HEK293T (cell line): ENCODE measurements around the gene TDRD12.

Experiments
- CTCF ChIA-PET: fragments of 350-600 bp; formaldehyde crosslinking; extraction: SDS; loops from one replicate; lab custom pipeline; 2021; ENCODE audit warnings: antibody characterized with exemption, inconsistent platforms; lab: Yijun Ruan, JAX
- POLR2A ChIA-PET: fragments of 350-600 bp; formaldehyde crosslinking; extraction: SDS; loops from one replicate; lab custom pipeline; 2020; ENCODE audit warnings: antibody characterized with exemption, inconsistent platforms; lab: Yijun Ruan, JAX
- DNase-seq: peaks from one replicate; pipeline ENCODE4 v3.0.0; 2012; ENCODE audit warnings: mixed read lengths; ENCODE audit errors: extremely low spot score
- ARNT ChIP-seq: fragments of 450-650 bp; IDR thresholded peaks from 2 replicates; pipeline ENCODE4 v1.6.1; 2017; ENCODE audit warnings: mild to moderate bottlenecking
- BHLHE40 ChIP-seq: fragments of 450-650 bp; IDR thresholded peaks from 2 replicates; pipeline ENCODE4 v1.6.1; 2016; ENCODE audit warnings: mild to moderate bottlenecking, moderate library complexity, borderline replicate concordance
- CTBP1 ChIP-seq: fragments of 450-650 bp; IDR thresholded peaks from 2 replicates; pipeline ENCODE4 v1.6.1; 2016; ENCODE audit warnings: borderline replicate concordance
- ELF4 ChIP-seq: fragments of 450-650 bp; IDR thresholded peaks from 2 replicates; pipeline ENCODE4 v1.6.1; 2017; ENCODE audit warnings: antibody characterized with exemption
- FOXA1 ChIP-seq: fragments of 450-650 bp; IDR thresholded peaks from 2 replicates; pipeline ENCODE4 v1.6.1; 2016; ENCODE audit warnings: mild to moderate bottlenecking
- FOXK2 ChIP-seq: fragments of 450-650 bp; IDR thresholded peaks from 2 replicates; pipeline ENCODE4 v1.6.1; 2016; ENCODE audit warnings: mild to moderate bottlenecking
- FOXM1 ChIP-seq: fragments of 450-650 bp; IDR thresholded peaks from 2 replicates; pipeline ENCODE4 v1.6.1; 2017; ENCODE audit warnings: mild to moderate bottlenecking, borderline replicate concordance
- HDGF ChIP-seq: fragments of 450-650 bp; IDR thresholded peaks from 2 replicates; pipeline ENCODE4 v1.6.1; 2017; ENCODE audit warnings: antibody characterized with exemption, borderline replicate concordance
- L3MBTL2 ChIP-seq: fragments of 450-650 bp; conservative IDR thresholded peaks from 2 replicates; pipeline ENCODE4 v1.6.1; 2016; ENCODE audit warnings: mild to moderate bottlenecking
- LEF1 ChIP-seq: fragments of 450-650 bp; IDR thresholded peaks from 2 replicates; pipeline ENCODE4 v1.6.1; 2017; ENCODE audit warnings: mild to moderate bottlenecking, borderline replicate concordance
- NFRKB ChIP-seq: fragments of 450-650 bp; IDR thresholded peaks from 2 replicates; pipeline ENCODE4 v1.6.1; 2016; ENCODE audit warnings: mild to moderate bottlenecking, moderate library complexity
- SP1 ChIP-seq: fragments of 450-650 bp; IDR thresholded peaks from 2 replicates; pipeline ENCODE4 v1.6.1; 2017
- SUZ12 ChIP-seq: fragments of 450-650 bp; IDR thresholded peaks from 2 replicates; pipeline ENCODE4 v1.6.1; 2016; ENCODE audit warnings: mild to moderate bottlenecking
- TARDBP ChIP-seq: fragments of 450-650 bp; IDR thresholded peaks from 2 replicates; pipeline ENCODE4 v1.6.1; 2016
- ZNF384 ChIP-seq: fragments of 450-650 bp; IDR thresholded peaks from 2 replicates; pipeline ENCODE4 v1.6.1; 2016
- TF ChIP-seq, protein P1 (sequence below): fragments of 450-650 bp; IDR thresholded peaks from 2 replicates; pipeline ENCODE4 v1.6.1; 2016

TDRD12 gene, protein sequence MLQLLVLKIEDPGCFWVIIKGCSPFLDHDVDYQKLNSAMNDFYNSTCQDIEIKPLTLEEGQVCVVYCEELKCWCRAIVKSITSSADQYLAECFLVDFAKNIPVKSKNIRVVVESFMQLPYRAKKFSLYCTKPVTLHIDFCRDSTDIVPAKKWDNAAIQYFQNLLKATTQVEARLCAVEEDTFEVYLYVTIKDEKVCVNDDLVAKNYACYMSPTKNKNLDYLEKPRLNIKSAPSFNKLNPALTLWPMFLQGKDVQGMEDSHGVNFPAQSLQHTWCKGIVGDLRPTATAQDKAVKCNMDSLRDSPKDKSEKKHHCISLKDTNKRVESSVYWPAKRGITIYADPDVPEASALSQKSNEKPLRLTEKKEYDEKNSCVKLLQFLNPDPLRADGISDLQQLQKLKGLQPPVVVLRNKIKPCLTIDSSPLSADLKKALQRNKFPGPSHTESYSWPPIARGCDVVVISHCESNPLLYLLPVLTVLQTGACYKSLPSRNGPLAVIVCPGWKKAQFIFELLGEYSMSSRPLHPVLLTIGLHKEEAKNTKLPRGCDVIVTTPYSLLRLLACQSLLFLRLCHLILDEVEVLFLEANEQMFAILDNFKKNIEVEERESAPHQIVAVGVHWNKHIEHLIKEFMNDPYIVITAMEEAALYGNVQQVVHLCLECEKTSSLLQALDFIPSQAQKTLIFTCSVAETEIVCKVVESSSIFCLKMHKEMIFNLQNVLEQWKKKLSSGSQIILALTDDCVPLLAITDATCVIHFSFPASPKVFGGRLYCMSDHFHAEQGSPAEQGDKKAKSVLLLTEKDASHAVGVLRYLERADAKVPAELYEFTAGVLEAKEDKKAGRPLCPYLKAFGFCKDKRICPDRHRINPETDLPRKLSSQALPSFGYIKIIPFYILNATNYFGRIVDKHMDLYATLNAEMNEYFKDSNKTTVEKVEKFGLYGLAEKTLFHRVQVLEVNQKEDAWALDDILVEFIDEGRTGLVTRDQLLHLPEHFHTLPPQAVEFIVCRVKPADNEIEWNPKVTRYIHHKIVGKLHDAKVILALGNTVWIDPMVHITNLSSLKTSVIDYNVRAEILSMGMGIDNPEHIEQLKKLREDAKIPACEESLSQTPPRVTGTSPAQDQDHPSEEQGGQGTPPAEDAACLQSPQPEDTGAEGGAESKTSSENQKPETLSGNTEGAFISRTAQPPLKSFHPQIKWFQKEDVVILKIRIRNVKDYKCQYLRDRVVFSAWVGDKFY (N-terminal part only)

DNA sequence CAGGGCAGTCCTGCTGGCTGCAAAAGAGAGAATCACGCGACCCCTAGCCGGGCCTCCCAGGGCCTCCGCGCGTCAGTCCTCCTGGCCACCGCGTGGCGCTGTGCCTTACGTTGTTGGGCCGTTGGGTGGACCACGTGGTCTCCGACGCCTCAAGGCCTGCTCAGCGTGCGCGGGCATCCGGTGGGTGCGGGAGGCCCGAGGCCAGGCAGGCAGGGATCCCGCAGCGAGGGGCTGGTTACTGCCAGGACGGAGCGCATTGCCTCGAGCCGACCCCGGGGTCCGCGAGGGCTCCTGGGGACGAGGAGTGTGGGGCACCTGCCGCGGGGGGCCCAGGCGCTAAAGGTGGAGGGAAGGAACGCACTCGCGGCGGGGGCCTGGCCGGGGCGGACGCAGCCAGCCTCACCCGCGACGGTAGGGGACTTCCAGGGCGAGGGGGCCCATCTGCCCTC is at the start of gene TDRD12:
TSS of gene TDRD12 (plus strand) at position 157 of the 449 bp plus-strand sequence. CDS start 306 bp downstream, outside the sequence.
- TF ChIP-seq SUZ12 (no peak), ARNT (no peak), HDGF (no peak), BHLHE40 (no peak), SP1 (no peak), TARDBP (no peak), ELF4 (no peak), FOXM1 (no peak), NFRKB (no peak), ZNF384 (no peak)
- TF ChIP-seq, protein P1, sequence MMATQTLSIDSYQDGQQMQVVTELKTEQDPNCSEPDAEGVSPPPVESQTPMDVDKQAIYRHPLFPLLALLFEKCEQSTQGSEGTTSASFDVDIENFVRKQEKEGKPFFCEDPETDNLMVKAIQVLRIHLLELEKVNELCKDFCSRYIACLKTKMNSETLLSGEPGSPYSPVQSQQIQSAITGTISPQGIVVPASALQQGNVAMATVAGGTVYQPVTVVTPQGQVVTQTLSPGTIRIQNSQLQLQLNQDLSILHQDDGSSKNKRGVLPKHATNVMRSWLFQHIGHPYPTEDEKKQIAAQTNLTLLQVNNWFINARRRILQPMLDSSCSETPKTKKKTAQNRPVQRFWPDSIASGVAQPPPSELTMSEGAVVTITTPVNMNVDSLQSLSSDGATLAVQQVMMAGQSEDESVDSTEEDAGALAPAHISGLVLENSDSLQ: no peak
- POLR2A ChIA-PET: no interaction called here
- DNase-seq: no peak
- CTCF ChIA-PET: no interaction called here

DNA sequence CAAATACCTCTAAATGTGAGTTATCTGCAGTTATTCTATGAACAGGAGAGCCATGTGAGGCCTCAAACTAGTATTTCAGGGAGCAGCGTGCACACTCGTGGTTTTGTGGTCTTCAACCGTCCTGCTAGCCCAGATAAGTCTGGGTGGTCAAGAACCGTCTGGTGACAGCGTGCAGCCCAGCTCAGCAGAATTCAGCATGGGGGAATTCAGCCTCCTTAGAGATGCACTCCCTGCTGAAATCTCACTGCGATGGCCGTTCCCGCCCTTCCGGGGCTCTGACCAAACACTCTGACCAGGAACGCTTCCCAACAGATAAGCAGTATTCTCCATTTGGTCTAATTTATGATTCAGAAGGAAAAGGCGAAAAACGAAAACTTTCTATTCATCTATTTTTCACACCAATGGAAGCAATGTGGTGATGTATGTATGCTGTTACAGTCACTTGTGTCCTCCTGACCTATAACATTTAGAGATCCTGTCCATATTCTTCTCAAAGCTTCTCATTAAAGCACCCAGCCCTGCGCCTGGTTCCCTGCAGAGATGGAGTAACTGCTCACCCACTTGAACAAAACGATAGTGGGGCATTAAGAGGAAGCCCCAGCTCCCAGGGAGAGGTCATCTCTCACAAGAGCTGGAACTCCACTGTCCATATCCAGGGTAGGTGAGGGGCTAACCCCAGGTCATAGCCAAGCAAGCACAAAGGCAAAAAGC is 47.5 kb upstream of the TDRD12 start:
- CTCF ChIA-PET: no interaction called here
- TF ChIP-seq FOXA1 (no peak), ARNT (no peak), ZNF384 (no peak), FOXM1 (no peak), L3MBTL2 (no peak), TARDBP (no peak), BHLHE40 (no peak), CTBP1 (no peak), HDGF (no peak), NFRKB (no peak), SUZ12 (no peak), FOXK2 (no peak), SP1 (no peak), ELF4 (no peak), LEF1 (no peak)
- TF ChIP-seq, protein P1: no peak
- no peak for DNase-seq
- POLR2A ChIA-PET: no interaction called here

DNA sequence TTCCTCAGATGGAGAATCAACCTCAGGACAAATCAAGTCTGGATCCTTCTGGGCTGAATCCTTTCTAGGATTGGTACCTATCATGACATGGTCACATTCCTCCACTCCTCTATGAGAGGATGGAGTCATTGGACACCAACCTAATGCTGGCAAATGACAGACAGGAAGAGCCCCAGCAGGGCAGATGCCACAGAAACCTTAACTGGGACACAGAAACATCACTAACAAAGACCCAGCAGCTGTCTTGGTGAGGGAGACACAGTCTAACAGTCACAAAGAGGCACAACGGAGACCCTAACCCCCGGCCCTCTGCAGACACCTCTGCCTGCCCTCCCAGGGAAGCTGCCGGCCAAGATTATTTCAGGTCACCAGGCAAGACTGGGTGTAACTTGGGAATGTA is 46.7 kb upstream of the TDRD12 start:
- no peak for TF ChIP-seq BHLHE40
- TF ChIP-seq FOXK2: no peak
- TF ChIP-seq ELF4: no peak
- TF ChIP-seq CTBP1: no peak
- no peak for TF ChIP-seq NFRKB
- TF ChIP-seq ZNF384: no peak
- TF ChIP-seq, protein P1: no peak
- no peak for TF ChIP-seq FOXM1
- no peak for TF ChIP-seq SUZ12
- no peak for TF ChIP-seq TARDBP
- TF ChIP-seq LEF1: no peak
- no peak for TF ChIP-seq L3MBTL2
- no peak for TF ChIP-seq FOXA1
- no peak for TF ChIP-seq HDGF
- no peak for TF ChIP-seq ARNT
- TF ChIP-seq SP1: no peak
- no peak for DNase-seq
- ChIA-PET POLR2A (no interaction called here), CTCF (no interaction called here)

DNA sequence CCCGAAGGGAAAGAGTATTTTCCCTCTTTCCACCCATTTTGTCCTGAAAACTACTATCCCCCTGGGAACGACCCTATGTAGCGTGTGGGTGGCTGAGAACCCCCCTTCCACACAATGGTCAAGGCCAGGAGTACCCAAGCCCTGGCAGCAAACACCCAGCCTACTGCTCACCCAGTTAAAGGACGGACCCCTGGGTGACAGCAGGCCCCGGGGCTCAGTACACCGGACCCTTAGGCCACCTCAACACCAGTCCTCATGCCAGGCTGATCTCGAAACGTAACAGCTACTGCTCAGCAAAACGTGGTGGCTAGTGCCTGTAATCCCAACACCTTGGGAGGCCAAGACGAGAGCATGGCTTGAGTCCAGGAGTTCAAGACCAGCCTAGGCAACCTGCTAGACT is 46.0 kb upstream of the TDRD12 start:
- no peak for TF ChIP-seq BHLHE40
- TF ChIP-seq, protein P1: no peak
- no peak for TF ChIP-seq ZNF384
- no peak for TF ChIP-seq SP1
- TF ChIP-seq NFRKB: no peak
- TF ChIP-seq HDGF: no peak
- TF ChIP-seq FOXA1: no peak
- TF ChIP-seq FOXK2: no peak
- no peak for TF ChIP-seq LEF1
- DNase-seq: no peak
- POLR2A ChIA-PET: no interaction called here
- CTCF ChIA-PET: no interaction called here
